Lower leg skin (tissue), 3 donors: ENCODE measurements around the gene C6orf58.

Experiments
- CTCF ChIP-seq, 3 donors: fragments of 450-650 bp; IDR thresholded peaks; one replicate each; pipeline ENCODE4 v1.5.1; 2016; ENCODE audit warnings: antibody characterized with exemption in 3 of 3, mild to moderate bottlenecking in 3 of 3, moderate library complexity in 2 of 3
- POLR2A ChIP-seq, 2 donors: fragments of 450-650 bp; IDR thresholded peaks; one replicate each; pipeline ENCODE4 v1.6.1; 2016 to 2017; ENCODE audit warnings: antibody characterized with exemption in 2 of 2, mild to moderate bottlenecking in 1 of 2, moderate library complexity in 1 of 2

DNA sequence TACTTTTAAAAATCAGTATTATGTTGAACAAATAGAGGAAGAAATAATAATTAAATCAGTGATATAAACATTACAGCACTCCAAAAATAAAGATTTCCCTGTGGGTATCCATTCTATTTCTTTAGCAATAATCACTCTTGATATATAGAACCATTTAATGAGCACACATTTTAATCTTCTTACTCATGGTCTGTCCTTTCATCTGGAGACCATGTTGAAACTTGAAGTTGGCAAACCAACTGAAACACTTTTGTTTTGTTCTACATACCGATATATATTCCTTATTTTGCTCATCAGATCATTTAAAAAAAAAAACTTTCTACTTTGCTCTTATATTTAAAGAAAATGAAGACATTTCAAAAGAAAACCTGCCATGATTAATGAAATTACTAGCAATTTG lies 13.4 kb downstream of the C6orf58 start:
- TF ChIP-seq CTCF (IDR thresholded peaks at IDR 0.05): no peak
- no peak for TF ChIP-seq POLR2A (IDR thresholded peaks at IDR 0.05)
